22Rv1 (cell line): ENCODE results near the gene PIK3R3.

Source experiments
- CTCF ChIP-seq: fragments of 450-650 bp; IDR thresholded peaks from 2 replicates; pipeline ENCODE4 v1.5.1; 2017; ENCODE audit warnings: mild to moderate bottlenecking
- ZFX ChIP-seq: fragments of 450-650 bp; IDR thresholded peaks from 2 replicates; pipeline ENCODE4 v1.6.1; 2017; ENCODE audit warnings: antibody characterized with exemption, borderline replicate concordance

GRCh38 chr1:46134660-46135331 is 2.4 kb upstream of the PIK3R3 start:
- TF ChIP-seq CTCF: no peak
- TF ChIP-seq ZFX: no peak
